Measurements from ENCODE around the gene SPOUT1.
A peak's percentile ranks its signal among the peaks of the same experiment; 100 is the strongest.

SPOUT1 gene

DNA sequence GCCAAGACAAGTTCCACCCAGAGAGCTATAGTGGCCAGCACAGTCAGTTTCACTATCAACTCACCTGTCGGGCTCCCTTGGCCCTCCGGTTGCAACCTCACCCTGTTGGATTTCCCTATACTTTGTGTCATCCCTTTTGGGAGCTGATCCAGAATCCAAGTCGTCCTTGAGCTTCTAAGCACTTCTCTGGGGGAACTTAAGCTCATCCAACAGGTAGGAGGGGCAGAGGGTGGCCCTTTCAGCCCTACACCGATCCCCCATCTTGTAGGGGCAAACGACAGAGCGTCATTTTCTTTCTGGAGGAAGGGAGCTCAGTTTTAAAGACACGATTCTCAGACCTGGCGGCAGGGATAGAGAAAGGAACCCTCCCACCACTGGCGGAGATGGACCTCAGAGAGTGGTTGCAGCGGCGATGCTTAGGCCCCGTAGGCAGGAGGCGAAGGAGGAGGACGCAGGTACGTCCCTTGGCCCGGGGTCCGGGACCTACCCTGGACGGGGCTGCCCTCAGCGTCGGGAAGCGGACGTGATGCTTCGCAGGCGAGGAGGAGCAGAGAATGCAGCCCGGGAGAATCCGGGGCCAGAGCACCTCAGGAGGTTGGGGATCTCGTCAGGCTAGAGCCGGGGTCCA, 58.4 kb downstream of the SPOUT1 start:
- TF ChIP-seq, protein P1, sequence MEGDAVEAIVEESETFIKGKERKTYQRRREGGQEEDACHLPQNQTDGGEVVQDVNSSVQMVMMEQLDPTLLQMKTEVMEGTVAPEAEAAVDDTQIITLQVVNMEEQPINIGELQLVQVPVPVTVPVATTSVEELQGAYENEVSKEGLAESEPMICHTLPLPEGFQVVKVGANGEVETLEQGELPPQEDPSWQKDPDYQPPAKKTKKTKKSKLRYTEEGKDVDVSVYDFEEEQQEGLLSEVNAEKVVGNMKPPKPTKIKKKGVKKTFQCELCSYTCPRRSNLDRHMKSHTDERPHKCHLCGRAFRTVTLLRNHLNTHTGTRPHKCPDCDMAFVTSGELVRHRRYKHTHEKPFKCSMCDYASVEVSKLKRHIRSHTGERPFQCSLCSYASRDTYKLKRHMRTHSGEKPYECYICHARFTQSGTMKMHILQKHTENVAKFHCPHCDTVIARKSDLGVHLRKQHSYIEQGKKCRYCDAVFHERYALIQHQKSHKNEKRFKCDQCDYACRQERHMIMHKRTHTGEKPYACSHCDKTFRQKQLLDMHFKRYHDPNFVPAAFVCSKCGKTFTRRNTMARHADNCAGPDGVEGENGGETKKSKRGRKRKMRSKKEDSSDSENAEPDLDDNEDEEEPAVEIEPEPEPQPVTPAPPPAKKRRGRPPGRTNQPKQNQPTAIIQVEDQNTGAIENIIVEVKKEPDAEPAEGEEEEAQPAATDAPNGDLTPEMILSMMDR (IDR thresholded peaks at IDR 0.05; ENCODE audit: low read depth, low read length): no peak
- DNase-seq (ENCODE audit: low read depth in 2 of 2): peak in 1 of 2 donors; percentile 21
- peak overlapping the region; percentile 97 to 98 for H3K4me3 ChIP-seq (replicated peaks in 1 of 2; ENCODE audit: low read depth in 2 of 2, low read length in 2 of 2)

DNA sequence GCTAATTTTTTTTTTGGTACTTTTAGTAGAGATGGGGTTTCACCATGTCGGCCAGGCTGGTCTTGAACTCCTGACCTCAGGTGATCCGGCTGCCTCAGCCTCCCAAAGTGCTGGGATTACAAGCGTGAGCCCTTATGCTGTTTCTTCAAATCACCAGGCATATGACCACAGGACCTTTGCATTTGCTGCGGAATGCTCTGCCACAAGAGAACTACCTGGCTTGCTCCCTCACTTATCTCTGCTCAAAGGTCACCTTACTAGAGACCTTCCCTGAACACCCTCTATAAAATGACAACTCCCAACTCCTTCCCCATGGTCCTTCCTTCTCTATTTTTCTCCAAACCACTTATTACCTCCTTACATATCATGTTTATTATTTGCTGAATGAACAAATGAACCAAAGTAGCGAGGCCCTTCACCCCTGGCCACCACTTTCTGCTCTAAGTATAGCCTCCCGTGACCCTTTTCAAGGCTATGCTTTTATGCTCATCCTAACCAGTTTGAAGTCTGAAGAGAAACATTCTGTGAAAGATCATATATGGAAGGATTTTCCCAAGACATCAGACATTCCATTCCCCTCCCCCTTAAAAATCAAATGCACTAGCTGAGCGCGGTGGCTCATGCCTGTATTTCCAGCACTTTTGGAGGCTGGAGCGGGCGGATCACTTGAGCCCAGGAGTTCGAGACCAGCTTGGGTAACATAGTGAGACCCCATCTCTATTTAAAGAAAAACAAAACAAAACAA, 59.1 kb downstream of the SPOUT1 start:
- DNase-seq (ENCODE audit: low read depth in 2 of 2): no peak
- TF ChIP-seq, protein P1 (IDR thresholded peaks at IDR 0.05; ENCODE audit: low read depth, low read length): no peak
- peak overlapping the region; percentile 97 to 98 for H3K4me3 ChIP-seq (replicated peaks in 1 of 2; ENCODE audit: low read depth in 2 of 2, low read length in 2 of 2)
